Measurements from ENCODE around the gene INTS11. TPM values are rescaled to one million over a fixed set of nuclear protein-coding genes. Genes with fewer than 3 reads are reported as not detected.
A peak's percentile ranks its signal among the peaks of the same experiment; 100 is the strongest.

INTS11 gene
- total and polyA plus RNA-seq, 9 of the 15 experiments (the other 6 are each of a cell fraction or from before 2014, with no cell fraction given) = 3.6 to 183 (median 110) TPM

DNA sequence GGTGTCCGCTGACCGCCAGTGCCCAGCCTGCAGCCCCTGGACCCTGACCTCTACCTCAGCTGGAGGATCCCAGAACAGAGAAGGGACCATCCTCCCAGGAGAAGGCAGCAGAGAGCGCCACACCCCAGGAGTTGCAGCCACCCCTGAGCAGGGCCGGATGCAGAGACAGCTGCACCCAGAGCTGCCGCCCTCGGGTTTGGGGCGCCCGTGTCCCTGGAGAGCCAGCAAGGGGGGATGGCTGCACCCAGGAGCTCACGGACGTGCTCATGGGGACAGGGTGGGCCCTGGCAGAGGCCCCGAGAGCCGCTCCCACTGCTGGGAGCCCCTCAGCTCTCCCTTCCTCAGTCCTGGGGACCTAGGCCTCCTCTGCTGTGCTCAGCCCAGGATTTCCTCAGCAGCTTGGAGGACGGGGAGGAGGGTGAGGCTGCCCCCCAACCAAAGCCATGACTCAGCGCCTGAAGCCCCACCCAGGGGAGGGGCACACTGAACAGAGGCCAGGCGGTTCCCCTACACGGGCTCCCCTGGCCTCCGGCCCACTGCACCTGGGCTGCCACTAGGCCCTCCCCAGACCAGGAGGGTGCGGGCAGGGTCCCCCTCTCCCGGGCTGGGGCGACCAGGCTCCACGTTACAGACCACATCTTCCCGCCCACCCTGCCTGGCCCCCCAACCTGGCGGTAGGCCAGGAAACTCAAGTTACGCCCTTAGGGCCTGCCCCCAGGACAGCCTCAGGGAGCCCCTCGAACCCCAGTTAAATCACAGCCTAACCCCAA is 19.0 kb downstream of the INTS11 start (continued):
- TF ChIP-seq, protein P1, sequence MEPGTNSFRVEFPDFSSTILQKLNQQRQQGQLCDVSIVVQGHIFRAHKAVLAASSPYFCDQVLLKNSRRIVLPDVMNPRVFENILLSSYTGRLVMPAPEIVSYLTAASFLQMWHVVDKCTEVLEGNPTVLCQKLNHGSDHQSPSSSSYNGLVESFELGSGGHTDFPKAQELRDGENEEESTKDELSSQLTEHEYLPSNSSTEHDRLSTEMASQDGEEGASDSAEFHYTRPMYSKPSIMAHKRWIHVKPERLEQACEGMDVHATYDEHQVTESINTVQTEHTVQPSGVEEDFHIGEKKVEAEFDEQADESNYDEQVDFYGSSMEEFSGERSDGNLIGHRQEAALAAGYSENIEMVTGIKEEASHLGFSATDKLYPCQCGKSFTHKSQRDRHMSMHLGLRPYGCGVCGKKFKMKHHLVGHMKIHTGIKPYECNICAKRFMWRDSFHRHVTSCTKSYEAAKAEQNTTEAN (CRISPR knock-in tag; IDR thresholded peaks at IDR 0.05) = no peak
- TF ChIP-seq RAD21 (CRISPR knock-in tag; conservative IDR thresholded peaks at IDR 0.05 in 1 of 2, IDR thresholded peaks at IDR 0.05 in 1 of 2) (peak in 1 of 2 experiments; percentile 52; a peak in 2 of 4 replicates), ZNF263 (CRISPR knock-in tag; IDR thresholded peaks at IDR 0.05; ENCODE audit: borderline replicate concordance) (peak; percentile 94), FOXM1 (IDR thresholded peaks at IDR 0.05; ENCODE audit: low read depth) (no peak), FOXM1 (CRISPR knock-in tag; IDR thresholded peaks at IDR 0.05; ENCODE audit: low read depth) (no peak), NR4A1 (CRISPR knock-in tag; IDR thresholded peaks at IDR 0.05) (no peak), NR4A1 (tag; IDR thresholded peaks at IDR 0.05) (no peak), POLR3G (IDR thresholded peaks at IDR 0.05; ENCODE audit: extremely low read depth, insufficient read length, insufficient replicate concordance) (no peak), PHTF2 (CRISPR knock-in tag; IDR thresholded peaks at IDR 0.05) (peak; percentile 52; the same call in 1 of the 2 replicates), SETDB1 (IDR thresholded peaks at IDR 0.05; ENCODE audit: low read length) (no peak), CHD2 (IDR thresholded peaks at IDR 0.05; ENCODE audit: low read depth, low read length) (no peak), NFE2 (IDR thresholded peaks at IDR 0.05; ENCODE audit: low read depth) (peak; percentile 97), RBM25 (IDR thresholded peaks at IDR 0.05; ENCODE audit: low read depth, low read length, severe bottlenecking) (no peak), STAG1 (CRISPR knock-in tag; IDR thresholded peaks at IDR 0.05; ENCODE audit: borderline replicate concordance) (peak; percentile 66), HMG20B (CRISPR knock-in tag; IDR thresholded peaks at IDR 0.05) (no peak), FOXA3 (CRISPR knock-in tag; conservative IDR thresholded peaks at IDR 0.05 in 1 of 2, IDR thresholded peaks at IDR 0.05 in 1 of 2) (0 out of 4 replicates have a peak, but pooled peaks of 1 of the 2 experiments have one; percentile 31), GTF2F1 (IDR thresholded peaks at IDR 0.05; ENCODE audit: low read depth, low read length) (no peak), SIN3A (IDR thresholded peaks at IDR 0.05; ENCODE audit: borderline replicate concordance in 2 of 2, control insufficient read depth in 1 of 2, low read depth in 2 of 2, low read length in 2 of 2) (peak in 1 of 2 experiments; percentile 63; a peak in 2 of 4 replicates), GABPA (tag; conservative IDR thresholded peaks at IDR 0.05; ENCODE audit: low read depth) (0 out of 2 replicates have a peak, but pooled peaks have one; percentile 5), KLF10 (CRISPR knock-in tag; IDR thresholded peaks at IDR 0.05) (no peak), HSF4 (CRISPR knock-in tag; IDR thresholded peaks at IDR 0.05; ENCODE audit: borderline replicate concordance) (no peak)
- TF ChIP-seq, protein P2, sequence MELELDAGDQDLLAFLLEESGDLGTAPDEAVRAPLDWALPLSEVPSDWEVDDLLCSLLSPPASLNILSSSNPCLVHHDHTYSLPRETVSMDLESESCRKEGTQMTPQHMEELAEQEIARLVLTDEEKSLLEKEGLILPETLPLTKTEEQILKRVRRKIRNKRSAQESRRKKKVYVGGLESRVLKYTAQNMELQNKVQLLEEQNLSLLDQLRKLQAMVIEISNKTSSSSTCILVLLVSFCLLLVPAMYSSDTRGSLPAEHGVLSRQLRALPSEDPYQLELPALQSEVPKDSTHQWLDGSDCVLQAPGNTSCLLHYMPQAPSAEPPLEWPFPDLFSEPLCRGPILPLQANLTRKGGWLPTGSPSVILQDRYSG (tag; conservative IDR thresholded peaks at IDR 0.05; ENCODE audit: low read depth) = no peak
- TF ChIP-seq, protein P3, sequence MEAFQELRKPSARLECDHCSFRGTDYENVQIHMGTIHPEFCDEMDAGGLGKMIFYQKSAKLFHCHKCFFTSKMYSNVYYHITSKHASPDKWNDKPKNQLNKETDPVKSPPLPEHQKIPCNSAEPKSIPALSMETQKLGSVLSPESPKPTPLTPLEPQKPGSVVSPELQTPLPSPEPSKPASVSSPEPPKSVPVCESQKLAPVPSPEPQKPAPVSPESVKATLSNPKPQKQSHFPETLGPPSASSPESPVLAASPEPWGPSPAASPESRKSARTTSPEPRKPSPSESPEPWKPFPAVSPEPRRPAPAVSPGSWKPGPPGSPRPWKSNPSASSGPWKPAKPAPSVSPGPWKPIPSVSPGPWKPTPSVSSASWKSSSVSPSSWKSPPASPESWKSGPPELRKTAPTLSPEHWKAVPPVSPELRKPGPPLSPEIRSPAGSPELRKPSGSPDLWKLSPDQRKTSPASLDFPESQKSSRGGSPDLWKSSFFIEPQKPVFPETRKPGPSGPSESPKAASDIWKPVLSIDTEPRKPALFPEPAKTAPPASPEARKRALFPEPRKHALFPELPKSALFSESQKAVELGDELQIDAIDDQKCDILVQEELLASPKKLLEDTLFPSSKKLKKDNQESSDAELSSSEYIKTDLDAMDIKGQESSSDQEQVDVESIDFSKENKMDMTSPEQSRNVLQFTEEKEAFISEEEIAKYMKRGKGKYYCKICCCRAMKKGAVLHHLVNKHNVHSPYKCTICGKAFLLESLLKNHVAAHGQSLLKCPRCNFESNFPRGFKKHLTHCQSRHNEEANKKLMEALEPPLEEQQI (IDR thresholded peaks at IDR 0.05) = no peak

Measured in K562 (cell line).